WTC11 (cell line): ENCODE results near the gene RIN2.

Experiments used
- CTCF ChIP-seq: fragments of 200-600 bp; IDR thresholded peaks from 2 replicates; pipeline ENCODE4 v1.8.0; 2022; ENCODE audit warnings: antibody characterized with exemption
- ZNF512 ChIP-seq: sonication (generic); formaldehyde crosslinking; IDR thresholded peaks from 2 replicates; pipeline ENCODE4 v1.8.1; 2022; ENCODE audit warnings: missing genetic modification reagents, borderline replicate concordance

GRCh38 chr20:19727251-19727847 is 30.7 kb upstream of the RIN2 start:
- TF ChIP-seq CTCF (no peak), ZNF512 (CRISPR knock-in tag) (no peak)
